Hepatocyte (in vitro differentiated cells): ENCODE data around the gene CD300E. TPM values are rescaled to one million over a fixed set of nuclear protein-coding genes. Genes with fewer than 3 reads are reported as not detected.
A peak's percentile ranks its signal among the peaks of the same experiment; 100 is the strongest.

Source experiments
- DNase-seq: peaks from one replicate; pipeline ENCODE4 v3.0.0-alpha.2; 2016; ENCODE audit warnings: low spot score
- H2AFZ ChIP-seq: fragments of 200-600 bp; sonication (generic); 2 replicates; pipeline ENCODE4 v1.6.0; 2016; ENCODE audit warnings: antibody characterized with exemption, mild to moderate bottlenecking
- H3K27ac ChIP-seq: fragments of 200-600 bp; sonication (generic); 2 replicates; pipeline ENCODE4 v1.5.1; 2016; ENCODE audit warnings: mild to moderate bottlenecking
- H3K27me3 ChIP-seq: fragments of 200-600 bp; sonication (generic); 2 replicates; pipeline ENCODE4 v1.6.1; 2016
- H3K36me3 ChIP-seq: fragments of 200-600 bp; sonication (generic); replicated peaks from 2 replicates; pipeline ENCODE4 v1.5.1; 2016; ENCODE audit warnings: low read depth; ENCODE audit not compliant: insufficient read depth
- H3K4me1 ChIP-seq: fragments of 200-600 bp; sonication (generic); 2 replicates; pipeline ENCODE4 v1.5.1; 2016; ENCODE audit warnings: mild to moderate bottlenecking, moderate library complexity; ENCODE audit not compliant: insufficient read depth
- H3K4me2 ChIP-seq: fragments of 200-600 bp; sonication (generic); 2 replicates; pipeline ENCODE4 v1.6.0; 2016
- H3K4me3 ChIP-seq: fragments of 200-600 bp; sonication (generic); 2 replicates; pipeline ENCODE4 v1.5.1; 2016; ENCODE audit warnings: mild to moderate bottlenecking
- H3K79me2 ChIP-seq: fragments of 200-600 bp; sonication (generic); 2 replicates; pipeline ENCODE4 v1.6.0; 2017; ENCODE audit warnings: mild to moderate bottlenecking
- H3K9me2 ChIP-seq: fragments of 200-600 bp; sonication (generic); replicated peaks from 2 replicates; pipeline ENCODE4 v1.6.0; 2017; ENCODE audit warnings: mild to moderate bottlenecking; ENCODE audit not compliant: insufficient read depth
- H3K9me3 ChIP-seq: fragments of 200-600 bp; sonication (generic); 2 replicates; pipeline ENCODE4 v1.5.1; 2016; ENCODE audit warnings: low read depth, mild to moderate bottlenecking
- H4K20me1 ChIP-seq: fragments of 200-600 bp; sonication (generic); 2 replicates; pipeline ENCODE4 v1.6.0; 2016; ENCODE audit warnings: mild to moderate bottlenecking; ENCODE audit not compliant: insufficient read depth, poor library complexity, severe bottlenecking
- CTCF ChIP-seq: fragments of 200-600 bp; sonication (generic); IDR thresholded peaks from 2 replicates; pipeline ENCODE4 v1.5.1; 2016; ENCODE audit warnings: antibody characterized with exemption, mild to moderate bottlenecking; ENCODE audit not compliant: poor library complexity
- EZH2 ChIP-seq: fragments of 200-600 bp; sonication (generic); IDR thresholded peaks from 2 replicates; pipeline ENCODE4 v1.6.1; 2016; ENCODE audit warnings: antibody characterized with exemption, mild to moderate bottlenecking, borderline replicate concordance
- EZH2phosphoT487 ChIP-seq: fragments of 200-600 bp; sonication (generic); IDR thresholded peaks from one replicate; pipeline ENCODE4 v1.6.1; 2018; ENCODE audit warnings: antibody characterized with exemption, mild to moderate bottlenecking, low read depth, moderate library complexity; ENCODE audit not compliant: unreplicated experiment, severe bottlenecking
- WGBS: methylation state at CpG from one replicate; pipeline ENCODE4 v1.1.6; 2016; ENCODE audit warnings: low lambda C conversion rate; ENCODE audit errors: missing lambda C conversion rate; 5-methylcytosine and 5-hydroxymethylcytosine counted together
- polyA plus RNA-seq: library from polyadenylated mRNA; unstranded; fragments of >200 nt; fragmentation: Nextera tagmentation; extraction: Ambion mirVana; gene quantifications from 2 replicates; pipeline ENCODE4 v1.2.1, GENCODE V29; 2016
- total RNA-seq: library from RNA; depleted of rRNA; stranded (reverse); fragments of >200 nt; gene quantifications from 2 replicates; pipeline ENCODE4 v1.2.3, GENCODE V29; 2014

The CD300E gene
- total RNA-seq (0.03 TPM in 1 of 2 replicates, not detected in the other), polyA plus RNA-seq (0.37 TPM in 1 of 2 replicates, not detected in the other)

- Histone ChIP-seq H3K4me1 (no peaks in the 10 kb centered on the region), H3K4me3 (no peak within 1 kb of the TSS), H3K9me2 (no peaks in the 10 kb centered on the region), H3K36me3 (no peaks in the 10 kb centered on the region), H4K20me1 (no peaks in the 10 kb centered on the region), H3K4me2 (no peak within 1 kb of the TSS), H2AFZ (no peak within 1 kb of the TSS), H3K9me3 (no peaks in the 10 kb centered on the region), H3K27me3 (no peaks in the 10 kb centered on the region), H3K79me2 (no peaks in the 10 kb centered on the region), H3K27ac (no peak within 1 kb of the TSS)
- no peak for DNase-seq
- WGBS, result 86% methylated on average over 5 of the region's 5 CpGs
- no peak for TF ChIP-seq CTCF
- TF ChIP-seq EZH2, result no peak
- TF ChIP-seq EZH2phosphoT487, result no peak
Observed at GRCh38 chr17:74623693-74624093, at the start of gene CD300E. Gene CD300E, minus strand, starts transcription at chr17:74623738. Its CDS starts 117 bp downstream, at chr17:74623621.

GRCh38 chr17:74671031-74671771 lies 47.7 kb upstream of the CD300E start:
- Histone ChIP-seq H3K4me1 (peaks cover 2% of the 10 kb centered on the region), H4K20me1 (no peaks in the 10 kb centered on the region), H3K9me3 (no peaks in the 10 kb centered on the region), H3K27me3 (peaks cover 65% of the 10 kb centered on the region), H3K36me3 (no peaks in the 10 kb centered on the region), H3K4me2 (peak overlapping the region; percentile 59), H3K4me3 (no peak overlapping the region), H2AFZ (no peak overlapping the region), H3K27ac (no peak overlapping the region), H3K9me2 (no peaks in the 10 kb centered on the region), H3K79me2 (no peaks in the 10 kb centered on the region)
- peak; percentile 95 for DNase-seq
- WGBS, result 13% methylated on average over 57 of the region's 57 CpGs
- TF ChIP-seq CTCF (no peak), EZH2 (no peak), EZH2phosphoT487 (no peak)

- Histone ChIP-seq H3K27me3 (peaks cover 65% of the 10 kb centered on the region), H3K9me3 (no peaks in the 10 kb centered on the region), H3K79me2 (no peaks in the 10 kb centered on the region), H3K4me3 (no peak overlapping the region), H3K36me3 (no peaks in the 10 kb centered on the region), H3K4me2 (no peak overlapping the region), H3K27ac (no peak overlapping the region), H4K20me1 (no peaks in the 10 kb centered on the region), H3K4me1 (peaks cover 2% of the 10 kb centered on the region), H2AFZ (no peak overlapping the region), H3K9me2 (no peaks in the 10 kb centered on the region)
- TF ChIP-seq CTCF, result no peak
- no peak for TF ChIP-seq EZH2
- no peak for TF ChIP-seq EZH2phosphoT487
- no peak for DNase-seq
- 70% methylated on average over 6 of the region's 6 CpGs for WGBS
Observed at GRCh38 chr17:74670329-74670728, 46.8 kb upstream of the CD300E start.
